Endothelial cell of umbilical vein (primary cell): ENCODE data around the gene PAXX.

Experiments
- CTCF ChIP-seq, 2 donors: IDR thresholded peaks; 1 replicate in 1 of 2; 2 replicates in 1 of 2; pipeline ENCODE4 v1.5.1; 2011; ENCODE audit warnings: low read length in 2 of 2, mild to moderate bottlenecking in 2 of 2, moderate library complexity in 2 of 2, control low read depth in 1 of 2, inconsistent platforms in 1 of 2, low read depth in 1 of 2; ENCODE audit not compliant: insufficient read depth in 1 of 2; ENCODE audit errors: extremely low read depth in 1 of 2
- POLR2A ChIP-seq: IDR thresholded peaks from 2 replicates; pipeline ENCODE4 v1.6.1; 2012; ENCODE audit warnings: low read depth, mild to moderate bottlenecking, control low read depth, low read length

- TF ChIP-seq POLR2A (no peak), CTCF (IDR thresholded peaks at IDR 0.05; ENCODE audit: extremely low read depth in 1 of 2, insufficient read depth in 1 of 2, low read depth in 1 of 2, low read length in 2 of 2) (no peak)
Measured at GRCh38 chr9:136952321-136952850, 39.8 kb upstream of the PAXX start.
